Mucosa of rectum (tissue), 2 donors: ENCODE measurements around the gene MOK.
"Not testable (repeated sequence)": the region's sequence is repeated elsewhere in the genome, so short reads cannot be mapped to it uniquely, and the experiment has no call there.

Experiments used
- H3K27ac ChIP-seq, 2 donors: one replicate each; pipeline ENCODE4 v1.7.0; 2013; ENCODE audit warnings: inconsistent platforms in 2 of 2, low read depth in 2 of 2, low read length in 2 of 2
- H3K27me3 ChIP-seq, 2 donors: one replicate each; pipeline ENCODE4 v1.7.0; 2013; ENCODE audit warnings: low read length in 2 of 2; ENCODE audit not compliant: control insufficient read depth in 2 of 2, insufficient read depth in 2 of 2
- H3K36me3 ChIP-seq, 2 donors: one replicate each; pipeline ENCODE4 v1.7.0; 2013; ENCODE audit warnings: low read length in 2 of 2; ENCODE audit not compliant: control insufficient read depth in 2 of 2, insufficient read depth in 2 of 2
- H3K4me1 ChIP-seq, 2 donors: one replicate each; pipeline ENCODE4 v1.7.0; 2013; ENCODE audit warnings: low read length in 2 of 2, mild to moderate bottlenecking in 1 of 2; ENCODE audit not compliant: control insufficient read depth in 2 of 2, insufficient read depth in 2 of 2
- H3K4me3 ChIP-seq, 2 donors: one replicate each; pipeline ENCODE4 v1.7.0; 2013; ENCODE audit warnings: low read length in 2 of 2
- H3K9ac ChIP-seq, 2 donors: one replicate each; pipeline ENCODE4 v1.7.0; 2013; ENCODE audit warnings: low read length in 2 of 2, low read depth in 1 of 2, mild to moderate bottlenecking in 1 of 2
- H3K9me3 ChIP-seq, 2 donors: one replicate each; pipeline ENCODE4 v1.7.0; 2013; ENCODE audit warnings: low read length in 2 of 2; ENCODE audit not compliant: control insufficient read depth in 2 of 2
- donor health status: healthy.
- donor health status: Normal muscosa, but diverticular disease.

MOK gene

GRCh38 chr14:102342238-102342637 is 37.3 kb upstream of the MOK start:
- no peak overlapping the region for H3K9ac ChIP-seq
- no peaks in the 10 kb centered on the region for H3K9me3 ChIP-seq
- H3K27ac ChIP-seq, result no peak overlapping the region
- no peaks in the 10 kb centered on the region for H3K27me3 ChIP-seq
- peaks cover 47 to 53% of the 10 kb centered on the region in 2 donors for H3K36me3 ChIP-seq
- no peaks in the 10 kb centered on the region for H3K4me1 ChIP-seq
- H3K4me3 ChIP-seq, result no peak overlapping the region

GRCh38 chr14:102341566-102341965 is 36.6 kb upstream of the MOK start:
- no peaks in the 10 kb centered on the region for H3K9me3 ChIP-seq
- H3K4me3 ChIP-seq, result no peak overlapping the region
- H3K9ac ChIP-seq, result no peak overlapping the region
- peaks cover 47 to 51% of the 10 kb centered on the region in 2 donors for H3K36me3 ChIP-seq
- no peaks in the 10 kb centered on the region for H3K4me1 ChIP-seq
- H3K27me3 ChIP-seq, result no peaks in the 10 kb centered on the region
- no peak overlapping the region for H3K27ac ChIP-seq

GRCh38 chr14:102338724-102339123 is 33.8 kb upstream of the MOK start:
- no peaks in the 10 kb centered on the region for H3K4me1 ChIP-seq
- no peak overlapping the region for H3K27ac ChIP-seq
- no peaks in the 10 kb centered on the region for H3K9me3 ChIP-seq
- H3K27me3 ChIP-seq, result no peaks in the 10 kb centered on the region
- H3K36me3 ChIP-seq, result peaks cover 37 to 39% of the 10 kb centered on the region in 2 donors
- H3K4me3 ChIP-seq, result no peak overlapping the region
- H3K9ac ChIP-seq, result no peak overlapping the region

- Histone ChIP-seq H3K9ac (no peak overlapping the region), H3K4me1 (no peaks in the 10 kb centered on the region), H3K27me3 (no peaks in the 10 kb centered on the region), H3K27ac (no peak overlapping the region), H3K4me3 (no peak overlapping the region), H3K36me3 (peaks cover 18 to 29% of the 10 kb centered on the region in 2 donors), H3K9me3 (no peaks in the 10 kb centered on the region)
Observed at GRCh38 chr14:102335163-102335562, 30.2 kb upstream of the MOK start.

GRCh38 chr14:102333795-102334705 is 29.1 kb upstream of the MOK start:
- no peaks in the 10 kb centered on the region for H3K9me3 ChIP-seq
- H3K27ac ChIP-seq, result no peak overlapping the region
- no peak overlapping the region for H3K4me3 ChIP-seq
- no peaks in the 10 kb centered on the region for H3K27me3 ChIP-seq
- no peak overlapping the region for H3K9ac ChIP-seq
- no peaks in the 10 kb centered on the region for H3K4me1 ChIP-seq
- peaks cover 17 to 27% of the 10 kb centered on the region in 2 donors for H3K36me3 ChIP-seq

GRCh38 chr14:102333390-102333789 is 28.4 kb upstream of the MOK start:
- Histone ChIP-seq H3K27me3 (no peaks in the 10 kb centered on the region), H3K4me3 (no peak overlapping the region), H3K9ac (no peak overlapping the region), H3K4me1 (no peaks in the 10 kb centered on the region), H3K36me3 (peaks cover 13 to 21% of the 10 kb centered on the region in 2 donors), H3K27ac (no peak overlapping the region), H3K9me3 (no peaks in the 10 kb centered on the region)

- H3K27ac ChIP-seq, result no peak overlapping the region
- no peaks in the 10 kb centered on the region for H3K4me1 ChIP-seq
- no peak overlapping the region for H3K4me3 ChIP-seq
Observed at GRCh38 chr14:102330806-102331205, 25.8 kb upstream of the MOK start.

GRCh38 chr14:102329381-102329780 is 24.4 kb upstream of the MOK start:
- H3K36me3 ChIP-seq, H3K9me3 ChIP-seq, H3K9ac ChIP-seq, H3K27me3 ChIP-seq, H3K4me1 ChIP-seq, H3K27ac ChIP-seq, H3K4me3 ChIP-seq: not testable (repeated sequence)

More at GRCh38 chr14:102330806-102331205, 25.8 kb upstream of the MOK start:
- H3K36me3 ChIP-seq, result peaks cover 6 to 15% of the 10 kb centered on the region in 2 donors
- H3K9ac ChIP-seq, result no peak overlapping the region
- no peaks in the 10 kb centered on the region for H3K9me3 ChIP-seq
- H3K27me3 ChIP-seq, result no peaks in the 10 kb centered on the region

- no peaks in the 10 kb centered on the region for H3K27me3 ChIP-seq
- no peaks in the 10 kb centered on the region for H3K9me3 ChIP-seq
- H3K36me3 ChIP-seq, result peaks cover 0 to 5% of the 10 kb centered on the region in 2 donors
- H3K9ac ChIP-seq, result no peak overlapping the region
- no peaks in the 10 kb centered on the region for H3K4me1 ChIP-seq
- H3K4me3 ChIP-seq, result no peak overlapping the region
- H3K27ac ChIP-seq, result no peak overlapping the region
Observed at GRCh38 chr14:102326583-102326982, 21.6 kb upstream of the MOK start.

- Histone ChIP-seq H3K9me3 (no peaks in the 10 kb centered on the region), H3K4me1 (peaks cover under 1 to 4% of the 10 kb centered on the region in 2 donors), H3K36me3 (peaks cover 0 to 4% of the 10 kb centered on the region in 2 donors), H3K27ac (no peak overlapping the region), H3K27me3 (no peaks in the 10 kb centered on the region), H3K9ac (no peak overlapping the region), H3K4me3 (no peak overlapping the region)
Observed at GRCh38 chr14:102325791-102326345, 20.9 kb upstream of the MOK start.
